GM19099 (cell line): Measurements from ENCODE around the gene PTPN4.

Experiments used
- POLR2A ChIP-seq: IDR thresholded peaks from 3 replicates; pipeline ENCODE4 v1.6.1; 2011; ENCODE audit warnings: low read depth; ENCODE audit not compliant: insufficient read length; ENCODE audit errors: extremely low read depth

PTPN4 gene

GRCh38 chr2:120016800-120017199, 257.1 kb downstream of the PTPN4 start:
- TF ChIP-seq POLR2A: no peak

GRCh38 chr2:120017201-120017600, 257.5 kb downstream of the PTPN4 start:
- TF ChIP-seq POLR2A: no peak

- TF ChIP-seq POLR2A: no peak
Measured at GRCh38 chr2:120018549-120018948, 258.8 kb downstream of the PTPN4 start.

GRCh38 chr2:120020554-120020953, 260.8 kb downstream of the PTPN4 start:
- TF ChIP-seq POLR2A: no peak

GRCh38 chr2:120026890-120027289, 267.2 kb downstream of the PTPN4 start:
- no peak for TF ChIP-seq POLR2A

GRCh38 chr2:120028795-120029194, 269.1 kb downstream of the PTPN4 start:
- TF ChIP-seq POLR2A: no peak

GRCh38 chr2:120029672-120030640, 270.2 kb downstream of the PTPN4 start:
- TF ChIP-seq POLR2A: no peak

- no peak for TF ChIP-seq POLR2A
Measured at GRCh38 chr2:120032297-120032696, 272.6 kb downstream of the PTPN4 start.
